ENCODE measurements around the gene ACER2.
A peak's percentile ranks its signal among the peaks of the same experiment; 100 is the strongest.

DNA sequence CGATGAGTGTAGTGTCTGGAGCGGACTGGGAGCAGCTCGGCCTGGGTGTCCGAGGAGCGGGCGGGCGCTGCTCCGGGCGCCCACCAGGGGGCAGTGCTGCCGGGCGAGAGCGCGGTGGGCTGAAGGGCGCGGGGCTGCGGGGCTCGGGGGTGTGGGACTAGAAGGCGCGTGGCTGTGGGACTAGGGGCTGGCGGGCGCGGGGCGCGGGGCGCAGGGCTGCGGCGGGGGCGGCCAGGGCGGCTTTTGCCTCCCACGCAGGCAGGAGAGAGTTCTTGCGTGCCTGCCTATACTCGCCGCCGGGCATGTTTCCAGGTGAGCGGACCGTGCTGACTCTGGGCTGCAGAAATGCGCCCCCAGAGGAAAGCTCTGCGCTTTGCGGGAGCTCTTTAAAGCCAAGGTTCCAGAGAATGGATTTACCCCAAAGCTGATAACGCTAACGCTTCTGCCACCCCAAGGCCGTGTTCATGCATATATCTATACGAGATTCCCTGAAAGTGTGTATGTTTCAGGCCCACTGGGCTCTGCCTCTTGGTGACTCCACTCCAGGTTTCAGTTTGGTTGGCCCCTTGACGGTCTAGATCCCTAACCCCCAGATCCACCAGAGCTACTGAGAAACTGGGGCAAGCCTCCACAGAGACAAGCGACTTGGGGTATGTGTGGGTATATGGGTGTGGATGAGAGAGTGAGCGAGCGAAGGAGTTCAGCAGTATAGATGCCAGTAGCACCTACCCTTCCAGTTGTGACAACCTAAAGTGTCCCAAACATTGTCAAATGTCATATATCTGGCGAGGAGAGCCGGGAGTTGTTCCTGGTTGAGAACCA lies 56.2 kb downstream of the ACER2 start:
- TF ChIP-seq CTCF (conservative IDR thresholded peaks at IDR 0.05; ENCODE audit: low read depth in 2 of 2) (peak; percentile 75 to 82), EZH2 (IDR thresholded peaks at IDR 0.05; ENCODE audit: low read depth, unreplicated experiment) (no peak), POLR2AphosphoS5 (IDR thresholded peaks at IDR 0.05; ENCODE audit: low read depth) (no peak), ZNF331 (CRISPR knock-in tag; IDR thresholded peaks at IDR 0.05; ENCODE audit: low read depth) (no peak), REST (IDR thresholded peaks at IDR 0.05; ENCODE audit: unreplicated experiment) (no peak), EZH2phosphoT487 (IDR thresholded peaks at IDR 0.05; ENCODE audit: unreplicated experiment) (no peak), CREB1 (CRISPR knock-in tag; IDR thresholded peaks at IDR 0.05; ENCODE audit: low read depth) (0 out of 2 replicates have a peak, but pooled peaks have one; percentile 19), STAT1 (IDR thresholded peaks at IDR 0.05; ENCODE audit: unreplicated experiment) (no peak), JUNB (IDR thresholded peaks at IDR 0.05; ENCODE audit: unreplicated experiment) (no peak), ZNF114 (CRISPR knock-in tag; IDR thresholded peaks at IDR 0.05) (no peak; the same call in 1 of the 2 replicates), NANOG (IDR thresholded peaks at IDR 0.05; ENCODE audit: borderline replicate concordance) (no peak)
- TF ChIP-seq, protein P1, sequence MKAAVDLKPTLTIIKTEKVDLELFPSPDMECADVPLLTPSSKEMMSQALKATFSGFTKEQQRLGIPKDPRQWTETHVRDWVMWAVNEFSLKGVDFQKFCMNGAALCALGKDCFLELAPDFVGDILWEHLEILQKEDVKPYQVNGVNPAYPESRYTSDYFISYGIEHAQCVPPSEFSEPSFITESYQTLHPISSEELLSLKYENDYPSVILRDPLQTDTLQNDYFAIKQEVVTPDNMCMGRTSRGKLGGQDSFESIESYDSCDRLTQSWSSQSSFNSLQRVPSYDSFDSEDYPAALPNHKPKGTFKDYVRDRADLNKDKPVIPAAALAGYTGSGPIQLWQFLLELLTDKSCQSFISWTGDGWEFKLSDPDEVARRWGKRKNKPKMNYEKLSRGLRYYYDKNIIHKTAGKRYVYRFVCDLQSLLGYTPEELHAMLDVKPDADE (IDR thresholded peaks at IDR 0.05), result no peak
- TF ChIP-seq, protein P2, sequence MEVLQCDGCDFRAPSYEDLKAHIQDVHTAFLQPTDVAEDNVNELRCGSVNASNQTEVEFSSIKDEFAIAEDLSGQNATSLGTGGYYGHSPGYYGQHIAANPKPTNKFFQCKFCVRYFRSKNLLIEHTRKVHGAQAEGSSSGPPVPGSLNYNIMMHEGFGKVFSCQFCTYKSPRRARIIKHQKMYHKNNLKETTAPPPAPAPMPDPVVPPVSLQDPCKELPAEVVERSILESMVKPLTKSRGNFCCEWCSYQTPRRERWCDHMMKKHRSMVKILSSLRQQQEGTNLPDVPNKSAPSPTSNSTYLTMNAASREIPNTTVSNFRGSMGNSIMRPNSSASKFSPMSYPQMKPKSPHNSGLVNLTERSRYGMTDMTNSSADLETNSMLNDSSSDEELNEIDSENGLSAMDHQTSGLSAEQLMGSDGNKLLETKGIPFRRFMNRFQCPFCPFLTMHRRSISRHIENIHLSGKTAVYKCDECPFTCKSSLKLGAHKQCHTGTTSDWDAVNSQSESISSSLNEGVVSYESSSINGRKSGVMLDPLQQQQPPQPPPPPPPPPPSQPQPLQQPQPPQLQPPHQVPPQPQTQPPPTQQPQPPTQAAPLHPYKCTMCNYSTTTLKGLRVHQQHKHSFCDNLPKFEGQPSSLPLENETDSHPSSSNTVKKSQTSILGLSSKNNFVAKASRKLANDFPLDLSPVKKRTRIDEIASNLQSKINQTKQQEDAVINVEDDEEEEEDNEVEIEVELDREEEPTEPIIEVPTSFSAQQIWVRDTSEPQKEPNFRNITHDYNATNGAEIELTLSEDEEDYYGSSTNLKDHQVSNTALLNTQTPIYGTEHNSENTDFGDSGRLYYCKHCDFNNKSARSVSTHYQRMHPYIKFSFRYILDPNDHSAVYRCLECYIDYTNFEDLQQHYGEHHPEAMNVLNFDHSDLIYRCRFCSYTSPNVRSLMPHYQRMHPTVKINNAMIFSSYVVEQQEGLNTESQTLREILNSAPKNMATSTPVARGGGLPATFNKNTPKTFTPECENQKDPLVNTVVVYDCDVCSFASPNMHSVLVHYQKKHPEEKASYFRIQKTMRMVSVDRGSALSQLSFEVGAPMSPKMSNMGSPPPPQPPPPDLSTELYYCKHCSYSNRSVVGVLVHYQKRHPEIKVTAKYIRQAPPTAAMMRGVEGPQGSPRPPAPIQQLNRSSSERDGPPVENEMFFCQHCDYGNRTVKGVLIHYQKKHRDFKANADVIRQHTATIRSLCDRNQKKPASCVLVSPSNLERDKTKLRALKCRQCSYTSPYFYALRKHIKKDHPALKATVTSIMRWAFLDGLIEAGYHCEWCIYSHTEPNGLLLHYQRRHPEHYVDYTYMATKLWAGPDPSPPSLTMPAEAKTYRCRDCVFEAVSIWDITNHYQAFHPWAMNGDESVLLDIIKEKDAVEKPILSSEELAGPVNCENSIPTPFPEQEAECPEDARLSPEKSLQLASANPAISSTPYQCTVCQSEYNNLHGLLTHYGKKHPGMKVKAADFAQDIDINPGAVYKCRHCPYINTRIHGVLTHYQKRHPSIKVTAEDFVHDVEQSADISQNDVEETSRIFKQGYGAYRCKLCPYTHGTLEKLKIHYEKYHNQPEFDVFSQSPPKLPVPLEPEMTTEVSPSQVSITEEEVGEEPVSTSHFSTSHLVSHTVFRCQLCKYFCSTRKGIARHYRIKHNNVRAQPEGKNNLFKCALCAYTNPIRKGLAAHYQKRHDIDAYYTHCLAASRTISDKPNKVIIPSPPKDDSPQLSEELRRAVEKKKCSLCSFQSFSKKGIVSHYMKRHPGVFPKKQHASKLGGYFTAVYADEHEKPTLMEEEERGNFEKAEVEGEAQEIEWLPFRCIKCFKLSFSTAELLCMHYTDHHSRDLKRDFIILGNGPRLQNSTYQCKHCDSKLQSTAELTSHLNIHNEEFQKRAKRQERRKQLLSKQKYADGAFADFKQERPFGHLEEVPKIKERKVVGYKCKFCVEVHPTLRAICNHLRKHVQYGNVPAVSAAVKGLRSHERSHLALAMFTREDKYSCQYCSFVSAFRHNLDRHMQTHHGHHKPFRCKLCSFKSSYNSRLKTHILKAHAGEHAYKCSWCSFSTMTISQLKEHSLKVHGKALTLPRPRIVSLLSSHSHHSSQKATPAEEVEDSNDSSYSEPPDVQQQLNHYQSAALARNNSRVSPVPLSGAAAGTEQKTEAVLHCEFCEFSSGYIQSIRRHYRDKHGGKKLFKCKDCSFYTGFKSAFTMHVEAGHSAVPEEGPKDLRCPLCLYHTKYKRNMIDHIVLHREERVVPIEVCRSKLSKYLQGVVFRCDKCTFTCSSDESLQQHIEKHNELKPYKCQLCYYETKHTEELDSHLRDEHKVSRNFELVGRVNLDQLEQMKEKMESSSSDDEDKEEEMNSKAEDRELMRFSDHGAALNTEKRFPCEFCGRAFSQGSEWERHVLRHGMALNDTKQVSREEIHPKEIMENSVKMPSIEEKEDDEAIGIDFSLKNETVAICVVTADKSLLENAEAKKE (CRISPR knock-in tag; IDR thresholded peaks at IDR 0.05), result no peak

Measured in GM23338 (cell line).